VCaP (cell line): ENCODE data around the gene FARP2.
"Not testable (repeated sequence)": the region's sequence is repeated elsewhere in the genome, so short reads cannot be mapped to it uniquely, and the experiment has no call there.

Experiments used
- H3K27ac ChIP-seq: fragments of 450-650 bp; 2 replicates; pipeline ENCODE4 v1.5.1; 2017
- CTCF ChIP-seq: fragments of 450-650 bp; conservative IDR thresholded peaks from 2 replicates; pipeline ENCODE4 v1.5.1; 2017; ENCODE audit warnings: mild to moderate bottlenecking, moderate library complexity

Gene FARP2

GRCh38 chr2:241375300-241375699 is 19.2 kb downstream of the FARP2 start:
- H3K27ac ChIP-seq, result peak overlapping the region; percentile 84
- TF ChIP-seq CTCF, result no peak

GRCh38 chr2:241376808-241377207 is 20.7 kb downstream of the FARP2 start:
- peak overlapping the region; percentile 84 for H3K27ac ChIP-seq
- TF ChIP-seq CTCF, result no peak

- H3K27ac ChIP-seq, result no peak overlapping the region
- TF ChIP-seq CTCF, result no peak
Observed at GRCh38 chr2:241378816-241379215, 22.7 kb downstream of the FARP2 start.

- no peak for TF ChIP-seq CTCF
- no peak overlapping the region for H3K27ac ChIP-seq
Observed at GRCh38 chr2:241379481-241380480, 23.7 kb downstream of the FARP2 start.

- no peak overlapping the region for H3K27ac ChIP-seq
- TF ChIP-seq CTCF, result no peak
Observed at GRCh38 chr2:241381872-241382271, 25.8 kb downstream of the FARP2 start.

GRCh38 chr2:241385450-241385849 is 29.4 kb downstream of the FARP2 start:
- not testable (repeated sequence) for H3K27ac ChIP-seq

- no peak for TF ChIP-seq CTCF
- H3K27ac ChIP-seq, result no peak overlapping the region
Observed at GRCh38 chr2:241386519-241386918, 30.4 kb downstream of the FARP2 start.

- H3K27ac ChIP-seq, result no peak overlapping the region
- no peak for TF ChIP-seq CTCF
Observed at GRCh38 chr2:241389697-241390096, 33.6 kb downstream of the FARP2 start.
